ENCODE measurements around the gene CDH2.

CDH2 gene

GRCh38 chr18:28176948-28177827 is at the start of gene CDH2:
TSS of gene CDH2 (minus strand) at chr18:28177130. CDS start at chr18:28177022, 108 bp downstream.
- no peak for DNase-seq (ENCODE audit: low read depth)

DNA sequence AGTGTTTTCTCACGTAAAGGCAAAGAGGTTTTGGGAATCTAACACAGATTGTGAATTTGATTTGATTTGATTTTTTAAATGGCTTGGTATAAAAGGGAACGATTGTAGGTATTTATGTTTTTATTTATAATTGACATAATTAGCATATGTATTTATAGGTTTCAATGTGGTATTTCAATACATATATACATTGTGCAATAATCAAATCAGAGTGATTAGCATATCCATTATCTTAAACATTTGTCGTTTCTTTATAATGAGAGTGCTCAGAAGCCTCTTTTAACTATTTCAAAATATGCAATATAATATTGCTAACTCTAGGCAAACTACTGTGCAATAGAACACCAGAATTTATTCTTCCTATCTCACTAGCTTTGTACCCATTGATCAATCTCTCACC is 35.1 kb upstream of the CDH2 start:
- DNase-seq (ENCODE audit: low read depth) = no peak

GRCh38 chr18:28208712-28209265 is 31.9 kb upstream of the CDH2 start:
- DNase-seq (ENCODE audit: low read depth) = no peak

DNA sequence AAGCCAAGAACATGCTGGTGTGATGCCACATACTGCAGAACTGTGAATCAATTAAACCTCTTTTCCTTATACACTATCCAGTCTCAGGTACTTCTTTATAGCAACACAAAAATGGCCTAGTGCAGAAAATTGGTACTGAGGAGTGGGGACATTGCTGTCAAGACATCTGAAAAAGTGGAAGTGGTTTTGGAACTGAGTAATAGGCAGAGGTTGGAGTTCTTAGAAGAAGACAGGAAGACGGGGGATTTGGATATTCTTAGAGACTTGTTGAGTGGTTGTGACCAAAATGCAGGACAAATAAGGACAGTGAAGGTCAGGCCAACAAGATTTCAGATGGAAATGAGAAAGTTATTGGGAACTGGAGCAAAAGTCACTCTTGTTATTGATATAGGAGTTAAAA is 31.3 kb upstream of the CDH2 start:
- no peak for DNase-seq (ENCODE audit: low read depth)

- no peak for DNase-seq (ENCODE audit: low read depth)
These were observed 27.2 kb upstream of the CDH2 start for GRCh38 chr18:28204154-28204553.

DNA sequence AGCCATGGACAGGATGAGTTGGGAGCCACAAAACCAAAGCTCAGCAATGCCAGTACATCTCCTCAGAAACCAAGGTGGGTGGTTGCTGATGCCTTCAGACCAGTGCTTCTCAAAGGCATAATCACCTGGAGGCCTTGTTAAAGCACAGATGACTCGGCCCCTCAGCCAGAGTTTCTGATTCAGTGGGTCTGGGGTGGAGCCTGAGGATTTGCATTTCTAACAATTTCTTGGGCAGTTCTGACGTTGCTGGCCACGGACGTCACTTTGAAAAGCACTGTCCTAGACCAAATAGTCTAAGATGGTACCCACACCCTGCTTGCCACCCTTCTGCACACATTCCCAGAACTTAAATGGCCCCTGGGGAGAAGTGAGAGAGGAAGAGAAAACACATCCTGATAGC is 24.1 kb upstream of the CDH2 start:
- DNase-seq (ENCODE audit: low read depth) = no peak

GRCh38 chr18:28198620-28199019 is 21.7 kb upstream of the CDH2 start:
- no peak for DNase-seq (ENCODE audit: low read depth)

DNA sequence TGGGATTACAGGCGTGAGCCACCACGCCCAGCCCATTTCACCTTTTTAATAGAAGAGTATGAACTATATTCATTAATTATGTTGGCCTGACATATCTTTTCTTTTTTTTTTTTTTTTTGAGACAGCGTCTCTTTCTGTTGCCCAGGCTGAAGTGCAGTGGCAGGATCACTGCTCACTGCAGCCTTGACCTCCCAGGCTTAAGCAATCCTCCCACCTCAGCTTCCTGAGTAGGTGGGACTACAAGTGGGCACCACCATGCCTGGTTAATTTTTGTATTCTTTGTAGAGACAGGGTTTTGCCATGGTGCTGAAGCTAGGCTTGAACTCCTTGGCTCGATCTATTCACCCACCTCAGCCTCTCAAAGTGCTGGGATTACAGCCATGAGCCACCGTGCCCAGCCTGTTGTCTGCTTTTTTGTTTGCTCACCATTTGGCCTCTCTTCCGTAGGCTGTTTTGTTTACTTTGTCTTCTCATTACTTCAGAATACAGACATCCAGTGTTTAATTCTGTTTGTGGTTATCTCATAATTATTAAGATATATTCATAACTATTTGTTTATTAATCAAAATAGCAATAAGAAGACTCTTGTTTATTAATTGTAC is 16.3 kb upstream of the CDH2 start:
- no peak for DNase-seq (ENCODE audit: low read depth)

DNA sequence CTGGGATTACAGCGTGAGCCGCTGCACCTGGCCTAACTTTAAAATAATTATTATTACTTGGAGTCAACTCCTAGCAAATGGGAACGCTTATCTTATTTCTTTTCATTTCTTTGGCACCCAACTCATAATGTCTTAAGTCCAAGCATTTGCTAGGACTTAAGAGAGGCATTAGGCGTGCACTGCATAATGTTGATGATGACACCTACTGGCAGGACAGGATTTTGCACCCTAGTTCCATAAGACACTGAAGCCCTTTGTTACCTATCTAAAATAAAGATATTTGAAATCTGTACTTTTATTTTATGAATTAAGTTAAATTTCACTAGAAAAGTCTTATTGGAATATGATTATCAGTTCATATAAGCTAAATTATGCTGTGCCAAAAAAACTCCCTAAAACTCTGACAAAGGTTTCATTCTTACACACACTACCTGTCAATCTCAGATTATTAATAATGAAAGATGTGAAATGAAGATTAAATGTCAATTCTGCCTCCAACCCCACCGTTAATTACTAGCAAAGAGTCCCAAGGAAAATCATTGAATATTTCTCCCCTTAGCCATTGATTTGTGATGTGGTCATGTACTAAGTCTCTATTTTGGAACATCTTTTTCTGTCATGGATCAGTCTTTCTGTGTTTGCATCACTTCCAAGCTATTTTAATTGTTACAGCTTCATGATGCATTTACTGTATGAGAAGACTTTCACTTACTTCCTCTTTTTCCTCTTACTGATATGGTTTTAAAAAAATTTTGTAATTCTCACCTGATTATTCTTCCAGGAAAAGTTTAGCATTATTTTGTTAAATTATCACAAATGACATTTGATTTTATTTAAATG is 12.7 kb upstream of the CDH2 start:
- DNase-seq (ENCODE audit: low read depth) = no peak

DNA sequence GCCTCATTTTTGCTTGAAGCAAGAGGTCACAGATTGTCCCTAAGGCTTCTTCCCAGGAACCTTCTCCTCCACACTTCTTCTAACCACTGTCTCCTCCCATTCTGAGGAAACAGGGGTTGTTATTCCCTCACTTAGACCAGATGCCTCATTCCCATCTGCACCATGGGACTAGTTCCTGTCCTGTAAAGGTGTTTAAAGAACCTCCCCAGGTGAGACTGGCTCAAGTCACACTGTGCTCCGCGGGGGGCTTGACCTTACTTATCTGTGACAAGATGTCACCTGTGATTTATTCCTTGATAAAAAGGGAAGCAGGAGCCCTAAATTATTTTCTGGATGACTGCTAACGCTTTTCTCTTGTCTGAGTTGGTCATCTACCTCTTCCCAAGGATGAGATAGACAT is 8.2 kb upstream of the CDH2 start:
- DNase-seq (ENCODE audit: low read depth) = no peak

DNA sequence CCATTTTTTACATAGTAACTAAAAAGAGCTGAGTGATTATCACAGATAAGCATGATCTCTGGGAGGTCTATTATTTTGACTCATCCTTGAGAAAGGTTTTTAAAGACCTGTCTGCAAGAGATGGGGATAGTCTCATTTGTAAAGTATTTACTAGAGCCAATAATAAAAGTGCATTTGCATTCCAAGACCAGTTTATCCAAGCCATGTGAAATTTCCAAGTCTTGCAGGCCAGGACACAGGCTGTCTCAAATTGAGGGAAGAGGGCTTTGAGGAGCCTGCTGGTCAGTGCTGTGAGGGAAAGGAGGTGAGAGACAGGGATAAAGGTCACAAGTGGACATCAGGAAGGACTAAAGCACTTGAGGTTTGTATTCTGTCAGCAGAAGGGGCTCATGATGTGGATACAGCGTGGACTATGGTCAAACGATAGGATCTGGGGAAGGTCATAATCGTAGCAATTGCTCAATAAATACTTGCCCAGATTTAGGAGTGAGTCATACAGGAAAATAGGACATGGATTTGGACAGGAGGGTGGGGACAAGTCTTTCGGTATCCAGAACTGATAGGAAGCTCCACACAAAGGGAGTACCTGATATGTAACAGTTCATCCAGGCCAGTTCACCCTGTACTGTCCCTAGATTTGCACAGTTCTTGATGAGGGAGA is 6.6 kb upstream of the CDH2 start:
- DNase-seq (ENCODE audit: low read depth) = no peak

GRCh38 chr18:28181616-28182015 is 4.7 kb upstream of the CDH2 start:
- no peak for DNase-seq (ENCODE audit: low read depth)

DNA sequence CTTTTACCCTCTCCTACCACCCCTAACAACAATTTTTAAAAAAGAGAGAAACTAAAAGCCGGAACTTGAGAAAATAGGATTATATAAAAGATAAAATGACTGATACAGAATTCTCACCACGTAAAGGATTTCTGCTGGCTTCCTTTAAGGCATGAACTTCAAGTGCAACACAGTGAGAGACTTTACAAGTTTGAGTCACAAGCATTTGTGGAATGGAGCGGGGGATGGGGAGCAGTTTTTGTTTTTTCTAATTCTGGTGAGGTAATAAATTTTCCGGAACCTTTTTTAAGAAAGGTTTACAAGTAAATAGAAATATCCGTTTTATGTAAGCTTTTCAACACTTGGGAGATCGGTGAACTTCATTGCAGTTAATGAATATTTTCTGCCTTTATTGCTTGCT is 1.8 kb upstream of the CDH2 start:
- no peak for DNase-seq (ENCODE audit: low read depth)

DNA sequence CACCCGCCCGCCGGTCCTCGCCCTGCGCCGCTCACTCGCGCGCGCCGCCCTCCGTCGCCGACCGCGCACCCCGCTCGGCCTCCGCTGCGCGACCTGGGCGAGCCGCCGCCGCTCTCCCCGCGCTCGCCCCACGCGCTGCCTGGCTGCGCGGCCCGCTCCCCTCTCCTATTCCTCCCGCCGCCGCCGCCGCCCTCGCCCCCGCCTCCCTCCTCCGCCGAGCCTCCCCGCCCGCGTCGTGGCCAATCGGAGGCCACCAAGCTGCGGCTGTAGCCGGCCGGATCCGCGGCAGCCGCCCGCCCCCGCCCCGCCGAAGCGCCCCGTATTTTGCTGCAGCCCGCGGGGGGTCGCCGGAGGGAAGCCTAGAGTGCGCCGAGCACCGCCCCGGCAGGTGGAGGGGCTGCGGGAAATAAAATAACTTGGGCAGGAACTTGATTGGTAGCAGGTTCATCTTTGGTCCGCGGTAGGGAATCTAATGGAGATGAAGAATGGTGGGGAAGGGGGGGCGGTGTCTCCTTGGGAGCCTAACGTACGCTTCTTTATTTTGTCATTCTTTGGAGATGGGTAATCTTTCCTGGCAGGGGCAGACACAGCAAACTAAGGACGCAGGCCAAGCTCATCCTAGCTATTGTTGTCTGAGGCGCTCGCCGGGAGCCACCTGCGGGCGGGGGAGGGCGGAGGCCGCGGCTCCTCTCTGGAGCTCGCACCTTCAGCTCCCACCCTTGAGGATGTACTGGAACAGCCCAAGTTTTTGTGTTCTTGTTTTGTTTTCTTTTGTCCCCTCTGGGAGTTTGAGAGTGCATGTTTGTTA is 1.1 kb upstream of the CDH2 start:
- DNase-seq (ENCODE audit: low read depth) = no peak

- no peak for DNase-seq (ENCODE audit: low read depth)
These were observed 307 bp downstream of the CDH2 start for GRCh38 chr18:28176698-28176947.

GRCh38 chr18:28175930-28176697 is 816 bp downstream of the CDH2 start:
- no peak for DNase-seq (ENCODE audit: low read depth)

- no peak for DNase-seq (ENCODE audit: low read depth)
These were observed 1.6 kb downstream of the CDH2 start for GRCh38 chr18:28175150-28175929.

DNA sequence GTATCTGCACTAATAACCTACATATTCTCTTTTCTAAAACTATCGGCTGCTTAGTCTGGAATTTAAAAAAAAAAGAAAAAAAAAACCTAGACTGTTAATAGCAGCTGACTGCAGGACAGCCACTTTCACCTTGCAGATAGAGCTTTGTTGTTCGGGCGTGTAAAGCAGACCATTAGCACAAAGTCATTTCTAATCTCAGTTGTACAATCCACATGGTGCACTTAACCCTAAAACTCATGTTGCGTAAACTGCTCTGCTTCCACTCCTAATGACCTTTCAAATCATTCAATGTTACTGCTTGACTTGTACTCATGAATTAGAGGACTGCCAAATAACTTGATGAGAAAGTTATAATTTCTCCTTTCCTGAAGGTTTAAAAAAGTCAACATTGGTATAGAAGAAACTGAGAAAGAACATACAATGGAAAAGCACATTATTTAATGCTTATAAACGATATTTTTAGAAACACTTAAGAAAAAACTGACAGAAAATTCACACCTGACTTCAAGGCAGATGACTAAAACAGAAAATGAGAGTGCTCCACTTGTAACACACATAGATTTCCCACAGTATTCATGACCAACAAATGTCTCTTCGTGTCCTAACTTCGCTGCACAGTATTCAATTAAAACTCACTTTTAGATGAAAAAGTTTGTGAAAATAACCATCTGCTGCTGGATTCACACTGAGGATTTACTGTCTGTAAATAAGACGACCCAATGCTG is 2.6 kb downstream of the CDH2 start:
- no peak for DNase-seq (ENCODE audit: low read depth)

DNA sequence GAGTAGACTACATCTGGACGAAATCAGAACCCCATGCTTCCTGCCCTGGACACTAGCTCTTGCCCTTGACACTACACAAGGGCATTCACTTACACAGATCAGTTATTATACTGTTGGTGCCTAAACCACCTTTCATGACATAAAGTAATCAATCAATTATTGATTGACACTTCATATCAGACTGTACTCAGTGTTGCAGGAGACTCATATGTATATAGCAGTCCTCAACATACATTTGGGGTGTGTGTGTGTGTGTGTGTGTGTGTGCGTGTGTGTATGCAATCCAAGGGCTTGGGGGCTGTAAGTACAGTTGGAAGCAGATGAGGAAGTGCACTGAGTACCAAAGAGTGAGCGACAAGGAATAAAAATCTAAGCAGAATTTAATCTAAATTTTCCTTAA is 5.1 kb downstream of the CDH2 start:
- no peak for DNase-seq (ENCODE audit: low read depth)
